GM21723 (cell line): Measurements from ENCODE around the gene CD209.

Experiments
- ATAC-seq: cut with Tn5 transposase; IDR thresholded peaks from one replicate; pipeline ENCODE4 v1.9.1; 2021; ENCODE audit warnings: mild to moderate bottlenecking, moderate library complexity; ENCODE audit not compliant: unreplicated experiment

Gene CD209

DNA sequence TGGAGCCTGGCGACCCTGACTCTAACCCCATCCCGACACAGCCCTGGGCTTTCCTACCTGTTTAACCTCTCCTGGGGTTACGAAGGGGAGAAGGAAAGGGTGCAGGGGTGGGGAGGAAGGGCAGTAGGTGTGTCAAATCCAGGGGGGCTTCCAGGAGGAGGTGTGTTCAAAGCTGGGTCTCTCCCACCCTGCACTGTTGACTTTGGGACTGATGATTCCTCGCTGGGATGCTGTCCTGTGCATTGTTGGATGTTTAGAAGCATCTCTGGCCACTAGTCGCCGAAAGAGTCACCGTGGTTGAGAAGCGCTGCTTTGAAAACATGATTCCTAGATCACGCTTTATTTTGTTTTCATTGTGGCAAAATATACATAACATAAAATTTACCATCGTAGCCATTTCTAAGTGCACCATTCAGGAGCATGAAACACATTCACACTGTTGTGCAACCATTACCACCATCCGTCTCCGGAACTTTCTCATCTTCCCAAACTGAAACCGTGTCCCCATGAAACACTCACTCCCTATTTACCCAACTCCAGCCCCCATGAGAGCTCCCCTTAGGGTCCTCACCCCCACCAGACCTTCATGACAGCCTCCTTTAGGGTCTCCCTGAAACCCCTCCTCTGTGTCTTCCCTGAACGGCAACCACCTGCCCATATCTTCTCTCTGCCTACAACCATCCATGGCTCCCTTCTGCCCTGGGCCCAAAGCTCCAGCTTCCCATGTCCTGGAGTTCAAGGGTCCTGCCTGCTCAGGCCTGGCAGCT, 41.0 kb downstream of the CD209 start:
- no peak for ATAC-seq

DNA sequence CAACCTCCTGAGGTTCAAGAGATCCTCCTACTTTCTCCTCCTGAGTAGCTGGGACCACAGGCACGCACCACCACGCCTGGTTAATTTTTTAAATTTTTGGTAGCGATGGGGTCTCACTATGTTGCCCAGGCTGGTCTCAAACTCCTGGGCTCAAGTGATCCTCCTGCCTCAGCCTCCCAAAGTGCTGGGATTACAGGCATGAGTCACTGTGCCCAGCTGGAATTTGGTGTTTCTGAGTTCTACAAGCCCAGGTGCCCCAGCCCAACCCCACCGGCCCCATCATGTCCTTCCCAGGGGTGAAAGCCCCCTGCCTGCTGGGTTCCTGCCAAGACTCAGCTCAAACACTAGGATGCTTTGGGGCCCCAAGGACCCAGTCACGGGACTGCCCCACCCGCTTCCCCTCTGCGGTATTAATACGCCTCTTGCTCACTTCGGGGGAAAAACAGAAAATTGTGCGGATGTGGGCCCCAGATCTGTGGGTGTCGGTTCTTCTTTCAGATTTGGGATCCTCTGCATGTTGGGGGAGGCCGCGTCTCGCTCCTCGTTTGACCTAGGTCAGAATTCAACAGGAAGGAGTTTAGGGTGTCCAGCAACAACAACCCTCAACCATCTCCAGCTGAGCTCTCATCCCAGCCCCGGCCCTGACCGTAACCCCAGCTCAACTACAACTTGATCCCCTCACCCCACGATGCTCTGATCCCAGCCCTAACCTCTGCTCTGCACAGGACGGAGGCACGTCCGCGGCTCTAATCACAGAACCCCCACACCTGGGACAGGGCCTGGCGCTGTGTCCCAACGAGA, 41.7 kb downstream of the CD209 start:
- peak; percentile 44 for ATAC-seq

DNA sequence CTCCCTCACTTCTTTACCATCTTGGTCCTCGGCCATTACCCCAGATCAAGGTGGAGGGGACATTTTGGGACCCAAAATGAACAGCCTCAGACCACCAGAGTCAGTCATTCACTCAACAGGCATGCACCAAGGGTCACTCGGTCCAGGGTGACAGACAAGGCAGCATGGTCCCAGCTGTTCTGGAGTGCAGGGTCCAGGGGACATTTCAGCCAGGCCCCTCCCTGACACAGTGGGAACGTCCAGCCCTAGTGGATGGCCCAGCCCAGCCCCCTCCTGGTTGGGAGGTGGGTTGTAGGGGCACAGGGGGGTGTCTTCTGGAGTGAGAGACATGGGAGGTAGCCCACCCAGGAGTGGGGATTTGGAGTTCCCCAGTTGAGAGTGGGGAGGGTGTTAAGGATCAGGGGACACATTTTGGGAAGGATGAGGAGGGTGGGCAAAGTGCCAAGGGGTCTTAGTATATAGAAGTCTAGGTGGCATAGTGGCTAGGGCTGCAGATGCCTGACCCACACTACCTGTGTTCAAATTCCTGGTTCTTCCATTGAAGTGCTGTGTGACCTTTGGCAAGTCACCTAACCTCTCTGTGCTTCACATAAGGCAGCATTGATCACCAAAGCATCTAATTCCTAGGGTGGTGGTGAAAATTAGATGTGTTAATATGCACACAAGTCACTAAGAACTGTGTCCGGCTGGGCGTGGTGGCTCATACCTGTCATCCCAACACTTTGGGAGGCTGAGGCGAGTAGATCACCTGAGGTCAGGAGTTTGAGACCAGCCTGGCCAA, 42.9 kb downstream of the CD209 start:
- no peak for ATAC-seq

DNA sequence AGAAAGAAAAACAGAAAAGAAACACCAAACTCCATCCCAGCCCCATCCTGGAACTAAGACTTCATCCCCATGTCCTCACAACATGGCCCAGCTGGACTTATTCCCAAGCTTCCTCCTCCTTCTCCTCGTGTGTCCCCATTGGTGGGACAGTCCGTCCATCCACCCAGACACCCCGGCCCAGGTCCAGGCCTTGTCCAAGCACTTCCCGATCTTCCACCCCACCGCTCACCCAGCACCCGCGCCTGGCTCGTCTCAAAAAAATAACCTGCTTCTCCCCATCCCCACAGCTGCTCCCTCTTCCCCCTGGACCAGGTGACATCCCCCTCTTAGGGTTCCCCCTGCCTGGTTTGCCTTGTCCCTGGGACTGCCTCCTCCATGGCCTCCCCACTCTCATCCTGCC, 44.0 kb downstream of the CD209 start:
- no peak for ATAC-seq

DNA sequence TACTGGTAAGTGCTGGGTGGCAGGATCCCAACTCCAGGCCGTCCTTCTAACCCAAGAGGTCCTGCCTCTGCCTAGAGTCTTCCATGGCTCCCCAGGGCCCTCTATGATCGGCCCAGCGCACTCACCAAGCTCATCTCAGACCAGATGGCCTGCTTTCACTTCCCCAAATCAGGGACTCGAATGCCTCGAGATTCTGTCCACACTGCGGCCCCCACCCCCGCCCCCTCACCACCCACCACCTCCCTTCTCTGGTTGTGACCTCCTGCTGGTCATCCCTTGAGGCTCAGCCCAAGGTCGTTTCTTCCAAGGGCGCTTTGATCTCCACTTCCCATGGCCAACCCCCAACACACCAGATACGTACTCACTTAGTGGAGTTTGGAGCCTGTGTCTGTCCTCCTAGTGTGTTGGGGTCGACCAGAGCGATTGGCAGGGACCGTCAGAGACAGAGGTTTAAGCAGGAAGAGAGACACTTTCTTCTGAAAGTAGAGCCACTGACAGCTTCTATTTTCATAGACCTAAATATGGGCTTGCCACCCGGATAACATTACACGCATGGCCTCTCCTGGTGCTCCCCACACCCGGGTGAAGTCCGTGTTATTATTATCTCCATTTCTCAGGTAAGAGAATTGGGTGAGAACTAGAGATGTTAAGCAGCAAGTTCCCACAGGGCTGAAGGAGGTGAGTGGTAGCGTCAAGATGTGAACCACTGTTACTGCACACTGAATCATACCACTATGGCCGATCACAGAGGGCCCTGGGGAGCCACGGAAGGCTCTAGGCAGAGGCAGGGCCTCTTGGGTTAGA, 45.5 kb downstream of the CD209 start, which contains the start of gene FCER2:
TSS of gene FCER2 (minus strand) at position 478 of the 804 bp plus-strand sequence. CDS start 2,371 bp downstream, outside the sequence.
- ATAC-seq = peak; percentile 43

DNA sequence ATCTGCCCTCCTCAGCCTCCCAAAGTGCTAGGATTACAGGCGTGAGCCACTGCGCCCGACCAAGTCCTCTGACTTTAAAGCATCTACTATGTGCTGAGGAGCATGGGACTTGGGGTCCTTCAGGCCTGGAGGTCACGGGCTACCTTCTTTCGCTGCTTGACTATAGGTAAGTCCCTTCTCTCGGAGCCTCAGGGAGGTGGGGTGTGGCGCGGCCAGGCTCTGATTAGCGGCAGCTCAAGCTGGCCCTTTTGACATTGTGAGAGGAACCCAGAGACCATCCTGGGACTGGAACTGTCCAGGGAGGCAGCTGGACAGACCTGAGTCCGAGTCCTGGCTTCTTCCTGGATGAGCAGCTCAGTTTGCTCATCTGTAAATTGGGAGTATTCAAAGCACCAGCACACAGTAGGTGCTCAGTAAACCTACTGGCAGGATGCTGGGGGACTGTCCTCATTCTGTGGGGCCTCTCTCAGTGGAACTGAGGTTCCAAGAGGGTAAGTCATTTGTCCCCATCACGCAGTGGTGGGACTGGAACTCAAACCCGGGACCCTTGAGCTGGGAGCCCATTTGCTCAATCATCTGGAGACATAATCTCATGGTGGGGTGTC, 46.2 kb downstream of the CD209 start:
- ATAC-seq = no peak

DNA sequence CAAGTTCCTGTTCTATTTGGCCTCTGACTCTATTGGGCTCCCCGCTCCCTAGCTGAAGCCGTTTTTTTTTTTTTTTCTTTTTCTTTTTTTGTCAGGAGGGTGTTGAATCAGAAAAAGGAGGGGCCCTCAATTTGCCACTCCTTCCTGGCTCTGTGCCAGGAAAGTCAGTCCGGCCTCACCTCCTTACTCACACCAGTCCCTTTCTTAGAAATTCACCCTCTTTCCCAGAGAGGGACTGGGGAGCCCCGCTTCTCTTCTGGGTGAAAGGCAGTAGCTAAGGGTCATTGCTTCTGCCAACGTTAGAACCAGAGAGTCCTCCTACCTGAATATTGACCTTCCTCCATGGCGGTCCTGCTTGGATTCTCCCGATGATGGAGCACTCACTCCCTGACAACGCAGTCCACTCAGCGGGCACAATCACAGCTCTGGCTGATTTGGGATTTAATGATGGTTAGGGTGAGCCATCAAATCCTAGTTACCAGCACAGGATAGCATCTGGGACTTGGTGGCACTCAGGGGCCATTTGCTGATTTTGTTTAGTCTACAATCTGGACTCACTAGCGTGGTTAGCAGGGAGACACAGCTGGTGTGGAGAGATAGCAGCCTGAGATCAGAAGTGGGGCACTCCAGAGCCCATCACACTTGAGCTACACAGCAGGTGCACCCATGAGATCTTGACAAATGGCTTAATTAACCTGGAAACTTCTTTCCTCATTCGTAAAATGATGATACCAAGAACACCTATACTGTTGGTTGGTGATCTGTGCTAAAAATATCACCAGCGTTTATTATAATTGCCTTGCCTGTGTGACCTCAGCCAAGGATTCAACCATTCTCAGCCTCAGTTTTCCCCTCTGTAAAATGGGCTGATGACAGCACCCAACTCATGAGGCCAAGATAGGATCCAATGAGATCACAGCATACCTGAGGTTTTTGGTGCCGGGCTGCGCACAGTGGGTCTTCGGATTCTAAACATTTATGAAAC, 47.6 kb downstream of the CD209 start:
- ATAC-seq = no peak

DNA sequence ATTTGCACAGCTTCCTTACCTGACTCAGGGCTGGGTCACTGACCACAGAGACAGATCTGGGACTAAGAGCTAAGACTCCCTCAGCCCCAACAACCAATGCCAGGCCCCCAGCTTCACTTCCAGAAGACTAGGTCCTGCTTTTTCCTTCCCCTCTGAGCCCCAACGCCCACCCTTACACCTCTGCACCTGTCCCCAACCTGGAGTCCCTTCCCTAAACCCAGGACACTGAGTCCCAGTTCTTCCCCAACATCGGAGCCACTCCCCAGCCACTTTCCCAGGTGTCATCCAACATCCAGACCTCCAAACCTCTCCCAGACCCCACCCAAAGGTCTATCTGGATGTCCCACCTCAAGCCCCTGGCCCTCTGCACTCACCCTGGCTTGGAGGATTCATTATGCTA, 48.3 kb downstream of the CD209 start:
- ATAC-seq = no peak

DNA sequence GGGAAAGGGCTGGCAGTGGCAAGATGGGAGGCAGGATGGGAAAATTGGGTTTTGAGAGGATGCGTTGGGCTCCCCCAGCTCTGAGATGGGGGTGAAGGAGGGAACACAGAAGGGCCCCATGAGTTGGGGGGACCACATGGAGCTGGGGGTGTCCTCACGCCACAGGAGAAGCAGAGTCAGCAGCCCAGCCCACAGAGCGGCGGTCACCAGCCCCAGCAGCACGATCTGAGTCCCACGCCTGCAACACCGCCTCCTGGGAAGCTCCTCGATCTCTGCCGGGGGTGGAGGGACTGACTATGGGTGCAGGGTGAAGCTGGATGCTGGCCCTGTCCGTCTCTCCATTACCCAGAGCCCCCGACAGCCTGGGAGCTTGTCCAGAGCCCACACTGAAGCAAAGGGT, 48.8 kb downstream of the CD209 start:
- ATAC-seq = no peak

DNA sequence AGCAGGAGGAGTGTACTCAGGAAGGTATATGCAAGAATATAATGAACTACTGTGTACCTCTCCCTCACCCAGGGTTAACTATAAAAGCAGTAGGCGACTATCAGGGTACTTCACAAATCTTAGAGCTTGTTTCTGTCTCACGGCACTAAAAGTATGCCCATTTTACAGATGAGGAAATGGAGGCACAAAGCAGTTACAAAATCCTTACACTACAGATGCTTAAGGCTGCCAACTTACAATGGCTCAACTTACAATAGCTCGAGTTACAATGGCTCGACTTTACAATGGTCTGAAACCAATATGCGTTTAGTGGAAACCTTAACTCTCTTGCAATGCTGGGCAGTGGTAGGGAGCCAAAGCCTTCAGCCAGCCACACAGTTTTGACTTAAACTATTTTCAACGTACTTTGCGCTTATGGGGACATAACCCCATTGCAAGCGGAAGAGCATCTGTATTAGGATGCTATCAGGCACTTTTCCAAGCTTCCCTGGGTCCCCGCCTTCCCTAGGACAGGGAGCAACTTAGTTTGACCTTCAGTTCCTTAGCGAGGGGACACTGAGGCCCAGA, 49.5 kb downstream of the CD209 start:
- no peak for ATAC-seq

DNA sequence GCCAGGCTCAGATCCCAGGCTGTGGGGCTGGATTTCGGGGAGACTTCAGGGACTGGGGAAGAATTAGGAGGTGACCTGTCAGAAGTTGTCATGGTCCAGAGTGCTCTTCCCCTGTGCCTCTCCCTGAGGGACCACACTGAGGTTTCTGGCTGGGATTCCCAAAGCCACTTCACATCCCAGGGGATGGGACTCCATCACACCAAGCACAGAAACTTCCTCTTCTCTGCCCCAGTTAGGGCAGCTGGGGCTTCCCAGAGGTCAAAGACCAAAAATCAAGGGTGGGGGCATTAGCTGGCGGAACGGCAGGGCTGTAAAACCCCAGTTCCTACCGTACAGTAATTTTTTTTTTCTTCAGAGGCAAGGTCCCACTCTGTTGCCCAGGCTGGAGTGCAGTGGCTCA, 52.8 kb downstream of the CD209 start:
- ATAC-seq = no peak

DNA sequence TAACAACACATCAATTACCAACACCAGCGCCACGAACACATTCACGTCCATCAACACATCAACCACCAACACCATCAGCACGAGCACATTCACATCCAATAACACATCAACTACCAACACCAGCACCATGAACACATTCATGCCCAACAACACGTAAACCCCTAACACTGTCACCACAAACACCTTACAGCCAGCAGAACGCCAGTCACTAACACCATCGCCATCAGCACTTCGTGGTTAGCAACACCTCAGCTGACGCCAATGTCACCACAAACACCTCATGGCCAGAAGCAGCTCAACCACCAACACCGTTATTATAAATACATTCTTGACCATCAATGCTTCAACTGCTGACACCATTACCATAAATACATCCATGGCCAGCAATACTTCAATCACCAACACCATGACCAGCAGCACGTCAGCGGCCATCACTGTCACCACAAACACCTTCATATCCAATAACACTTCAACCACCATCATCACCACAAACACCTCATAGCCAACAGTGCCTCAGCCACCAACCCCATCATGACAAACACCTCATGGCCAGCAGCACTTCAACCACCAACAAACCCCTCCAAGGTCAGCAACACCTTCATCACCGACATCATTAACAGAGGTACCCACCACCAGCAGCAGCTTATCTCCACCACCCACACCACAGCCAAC, 54.8 kb downstream of the CD209 start:
- no peak for ATAC-seq

DNA sequence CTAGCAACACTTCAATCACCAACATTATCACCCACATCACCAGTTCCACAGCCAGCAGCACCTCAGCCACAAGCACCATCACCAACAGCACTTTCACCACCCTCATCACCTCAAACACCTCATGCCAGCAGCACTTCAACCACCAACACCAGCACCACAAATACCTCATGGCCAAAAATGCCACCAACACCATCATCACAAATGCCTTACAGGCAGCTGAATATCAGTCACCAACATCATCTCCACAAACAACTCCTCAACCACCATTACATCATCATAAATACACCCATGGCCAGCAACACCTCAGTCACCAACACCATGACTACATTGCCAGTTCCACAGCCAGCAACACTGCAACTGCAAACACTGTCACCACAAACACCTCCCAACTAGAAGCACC, 55.8 kb downstream of the CD209 start:
- ATAC-seq = no peak

DNA sequence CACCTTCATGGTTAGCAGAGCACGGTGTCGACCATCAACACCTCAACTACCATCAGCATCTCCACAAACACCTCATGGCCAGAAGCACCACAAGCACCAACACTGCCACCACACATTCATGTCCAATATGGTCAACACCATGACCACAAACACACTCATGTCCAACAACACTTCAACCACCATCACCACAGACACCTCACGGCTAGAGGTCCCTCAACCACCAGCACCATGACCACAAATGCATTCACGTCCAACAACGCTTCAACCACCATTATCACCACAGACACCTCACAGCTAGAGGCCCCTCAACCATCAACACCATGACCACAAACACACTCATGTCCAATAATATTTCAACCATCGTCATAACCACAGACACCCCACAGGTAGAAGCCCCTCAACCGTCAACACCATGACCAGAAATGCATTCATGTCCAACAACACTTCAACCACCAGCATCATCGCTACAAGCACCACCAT, 56.5 kb downstream of the CD209 start:
- ATAC-seq = no peak
